ENCODE results near the gene HOMER1.

The HOMER1 gene

GRCh38 chr5:79378510-79379186, 135.3 kb downstream of the HOMER1 start:
- H3K4me3 Mint-ChIP-seq = no peak overlapping the region
- ATAC-seq (replicated peaks; ENCODE audit: extremely low read depth, poor library complexity, severe bottlenecking) = no peak
- H3K27me3 Mint-ChIP-seq = no peaks in the 10 kb centered on the region
- DNase-seq (ENCODE audit: low spot score in 2 of 2) = no peak
- H3K4me1 Mint-ChIP-seq = no peaks in the 10 kb centered on the region
- peaks cover 2% of the 10 kb centered on the region for H3K36me3 Mint-ChIP-seq (ENCODE audit: insufficient read depth)
- H3K9me3 Mint-ChIP-seq = peaks cover 8% of the 10 kb centered on the region
- H3K27ac Mint-ChIP-seq (ENCODE audit: low read depth) = no peak overlapping the region

GRCh38 chr5:79357398-79357797, 156.5 kb downstream of the HOMER1 start:
- Mint-ChIP-seq H3K4me1 (no peaks in the 10 kb centered on the region), H3K4me3 (no peak overlapping the region), H3K27ac (ENCODE audit: low read depth) (no peak overlapping the region), H3K27me3 (no peaks in the 10 kb centered on the region), H3K36me3 (ENCODE audit: insufficient read depth) (no peaks in the 10 kb centered on the region), H3K9me3 (no peaks in the 10 kb centered on the region)
- no peak for DNase-seq (ENCODE audit: low spot score in 2 of 2)
- ATAC-seq (replicated peaks; ENCODE audit: extremely low read depth, poor library complexity, severe bottlenecking) = no peak

GRCh38 chr5:79349881-79350280, 164.1 kb downstream of the HOMER1 start:
- ATAC-seq (replicated peaks; ENCODE audit: extremely low read depth, poor library complexity, severe bottlenecking) (no peak), DNase-seq (ENCODE audit: low spot score in 2 of 2) (no peak)
- H3K4me1 Mint-ChIP-seq = no peaks in the 10 kb centered on the region
- no peaks in the 10 kb centered on the region for H3K9me3 Mint-ChIP-seq
- H3K27me3 Mint-ChIP-seq = peaks cover 8% of the 10 kb centered on the region
- no peaks in the 10 kb centered on the region for H3K36me3 Mint-ChIP-seq (ENCODE audit: insufficient read depth)
- no peak overlapping the region for H3K27ac Mint-ChIP-seq (ENCODE audit: low read depth)
- no peak overlapping the region for H3K4me3 Mint-ChIP-seq

GRCh38 chr5:79349047-79349446, 164.9 kb downstream of the HOMER1 start:
- Mint-ChIP-seq H3K27me3 (peaks cover 12% of the 10 kb centered on the region), H3K4me1 (no peaks in the 10 kb centered on the region), H3K9me3 (no peaks in the 10 kb centered on the region), H3K36me3 (ENCODE audit: insufficient read depth) (no peaks in the 10 kb centered on the region), H3K4me3 (no peak overlapping the region), H3K27ac (ENCODE audit: low read depth) (no peak overlapping the region)
- no peak for ATAC-seq (replicated peaks; ENCODE audit: extremely low read depth, poor library complexity, severe bottlenecking)
- no peak for DNase-seq (ENCODE audit: low spot score in 2 of 2)

GRCh38 chr5:79346420-79346824, 167.5 kb downstream of the HOMER1 start:
- no peaks in the 10 kb centered on the region for H3K9me3 Mint-ChIP-seq
- no peak overlapping the region for H3K27ac Mint-ChIP-seq (ENCODE audit: low read depth)
- ATAC-seq (replicated peaks; ENCODE audit: extremely low read depth, poor library complexity, severe bottlenecking) (no peak), DNase-seq (ENCODE audit: low spot score in 2 of 2) (no peak)
- H3K4me3 Mint-ChIP-seq = no peak overlapping the region
- no peaks in the 10 kb centered on the region for H3K4me1 Mint-ChIP-seq
- H3K36me3 Mint-ChIP-seq (ENCODE audit: insufficient read depth) = no peaks in the 10 kb centered on the region
- H3K27me3 Mint-ChIP-seq = peaks cover 22% of the 10 kb centered on the region

GRCh38 chr5:79333852-79334557, 179.9 kb downstream of the HOMER1 start:
- Mint-ChIP-seq H3K4me1 (no peaks in the 10 kb centered on the region), H3K36me3 (ENCODE audit: insufficient read depth) (peaks cover 7% of the 10 kb centered on the region), H3K27ac (ENCODE audit: low read depth) (no peak overlapping the region), H3K27me3 (peaks cover 35% of the 10 kb centered on the region), H3K9me3 (no peaks in the 10 kb centered on the region), H3K4me3 (no peak overlapping the region)
- ATAC-seq (replicated peaks; ENCODE audit: extremely low read depth, poor library complexity, severe bottlenecking) = no peak
- DNase-seq (ENCODE audit: low spot score in 2 of 2) = no peak

GRCh38 chr5:79330071-79330470, 183.9 kb downstream of the HOMER1 start:
- ATAC-seq (replicated peaks; ENCODE audit: extremely low read depth, poor library complexity, severe bottlenecking) (no peak), DNase-seq (ENCODE audit: low spot score in 2 of 2) (no peak)
- Mint-ChIP-seq H3K27me3 (peaks cover 16% of the 10 kb centered on the region), H3K4me1 (no peaks in the 10 kb centered on the region), H3K27ac (ENCODE audit: low read depth) (no peak overlapping the region), H3K4me3 (no peak overlapping the region), H3K9me3 (no peaks in the 10 kb centered on the region), H3K36me3 (ENCODE audit: insufficient read depth) (peaks cover 7% of the 10 kb centered on the region)

GRCh38 chr5:79329453-79329852, 184.5 kb downstream of the HOMER1 start:
- Mint-ChIP-seq H3K27ac (ENCODE audit: low read depth) (no peak overlapping the region), H3K9me3 (no peaks in the 10 kb centered on the region), H3K27me3 (peaks cover 10% of the 10 kb centered on the region), H3K36me3 (ENCODE audit: insufficient read depth) (peaks cover 7% of the 10 kb centered on the region), H3K4me1 (no peaks in the 10 kb centered on the region), H3K4me3 (no peak overlapping the region)
- DNase-seq (ENCODE audit: low spot score in 2 of 2) (no peak), ATAC-seq (replicated peaks; ENCODE audit: extremely low read depth, poor library complexity, severe bottlenecking) (no peak)

All from central memory CD8-positive, alpha-beta T cell (primary cell).